Forelimb muscle (tissue), 1 donor: ENCODE results near the gene MTPN. TPM values are rescaled to one million over a fixed set of nuclear protein-coding genes. Genes with fewer than 3 reads are reported as not detected.

Experiments used
- DNase-seq: peaks from one replicate; pipeline ENCODE4 v3.0.0-alpha.2; 2013; ENCODE audit warnings: low read depth
- polyA plus RNA-seq: library from polyadenylated mRNA; unstranded; fragments of 120-200 nt; gene quantifications from one replicate; pipeline ENCODE4 v1.2.1, GENCODE V29; 2013; ENCODE audit not compliant: insufficient read length

MTPN gene
- polyA plus RNA-seq, 1 donor, result 91.8 TPM

DNA sequence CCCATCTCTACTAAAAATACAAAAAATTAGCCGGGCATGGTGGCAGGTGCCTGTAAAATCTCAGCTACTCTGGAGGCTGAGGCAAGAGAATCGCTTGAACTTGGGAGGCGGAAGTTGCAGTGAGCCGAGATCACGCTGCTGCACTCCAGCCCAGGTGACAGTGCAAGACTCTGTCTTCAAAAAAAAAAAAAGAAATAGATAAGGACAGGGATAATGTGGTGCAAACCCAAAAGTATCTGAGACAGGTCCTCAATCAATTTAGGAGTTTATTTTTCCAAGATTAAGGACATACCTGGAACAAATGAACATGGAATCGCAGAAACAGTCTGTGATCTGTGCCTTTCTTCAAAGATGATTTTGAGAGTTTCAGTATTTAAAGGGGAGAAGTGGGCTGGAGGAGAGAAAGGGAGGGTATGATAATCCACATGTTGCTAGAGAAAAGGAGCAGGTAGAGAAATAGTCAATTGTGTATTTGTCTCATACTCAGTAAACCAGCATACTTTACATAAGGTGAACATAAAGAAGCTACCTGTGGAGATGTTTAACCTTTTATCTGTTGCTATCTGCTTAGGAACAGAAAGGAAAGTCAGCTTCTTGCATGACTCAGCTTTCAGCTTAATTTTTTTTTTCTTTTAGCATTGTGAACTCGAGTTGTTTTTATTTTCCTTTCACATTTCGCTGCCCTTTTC is 4.9 kb upstream of the MTPN start:
- DNase-seq, result no peak

- no peak for DNase-seq
Observed at GRCh38 chr7:135980665-135981180, 3.6 kb upstream of the MTPN start.

GRCh38 chr7:135980012-135980551 is 2.9 kb upstream of the MTPN start:
- DNase-seq, result no peak

DNA sequence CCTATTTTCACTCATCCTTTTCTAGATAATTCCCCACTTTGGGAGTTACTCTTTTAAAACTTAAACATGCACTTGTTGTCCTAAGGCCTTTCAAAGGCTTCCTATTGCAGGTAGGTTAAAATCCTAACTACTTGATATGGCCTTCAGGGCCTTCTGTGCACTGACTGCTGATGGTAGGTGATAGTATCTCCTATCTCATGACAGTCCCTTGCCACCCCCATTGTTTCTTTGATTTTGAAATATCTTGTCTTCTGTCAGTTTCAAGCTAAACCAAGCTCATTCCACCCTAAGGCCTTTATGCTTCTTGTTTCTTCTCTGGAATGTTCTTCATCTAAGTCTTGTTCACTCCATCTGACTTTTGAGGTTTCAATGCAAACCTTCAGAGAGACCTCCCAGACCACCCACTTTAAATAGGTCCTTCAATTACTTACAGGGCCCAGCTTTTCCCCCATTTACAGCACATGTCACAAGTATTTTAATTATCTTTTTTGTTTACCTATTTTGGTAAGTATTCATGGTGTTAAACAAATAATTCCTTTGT is 2.4 kb upstream of the MTPN start:
- DNase-seq, result no peak

DNA sequence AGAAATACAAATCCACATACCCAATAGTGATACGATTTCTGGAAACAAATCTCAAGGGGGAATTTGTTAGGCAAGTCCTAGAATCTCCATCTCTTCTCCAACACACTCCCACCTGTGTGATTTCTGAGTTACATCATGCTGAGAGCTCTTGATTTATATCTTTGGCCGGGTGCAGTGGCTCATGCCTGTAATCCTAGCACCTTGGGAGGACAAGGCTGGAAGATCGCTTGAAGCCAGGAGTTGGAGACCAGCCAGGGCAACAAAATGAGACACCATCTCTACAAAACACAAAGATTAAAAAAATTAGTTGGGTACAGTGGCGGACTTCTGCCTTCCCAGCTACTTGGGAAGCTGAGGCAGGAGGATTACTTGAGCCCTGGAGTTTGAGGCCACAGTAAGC is 1.5 kb upstream of the MTPN start:
- no peak for DNase-seq

DNA sequence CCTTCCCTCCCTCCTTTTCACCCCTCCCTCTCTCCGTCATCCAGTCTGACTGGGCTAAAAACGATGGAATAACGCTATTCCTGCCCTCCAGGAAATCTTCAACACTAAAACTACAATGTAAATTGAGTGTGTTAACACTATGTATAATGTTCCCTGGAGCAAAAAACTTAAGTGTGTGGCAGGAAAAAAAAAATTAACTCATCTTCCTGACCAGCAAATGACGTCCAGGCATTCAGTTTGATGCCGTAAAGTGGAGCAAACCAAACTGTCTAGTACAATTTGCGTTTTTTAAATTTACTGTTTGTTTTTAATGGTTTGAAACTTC is 545 bp upstream of the MTPN start:
- no peak for DNase-seq

- DNase-seq, result no peak
Observed at GRCh38 chr7:135976312-135977006, 700 bp downstream of the MTPN start.

DNA sequence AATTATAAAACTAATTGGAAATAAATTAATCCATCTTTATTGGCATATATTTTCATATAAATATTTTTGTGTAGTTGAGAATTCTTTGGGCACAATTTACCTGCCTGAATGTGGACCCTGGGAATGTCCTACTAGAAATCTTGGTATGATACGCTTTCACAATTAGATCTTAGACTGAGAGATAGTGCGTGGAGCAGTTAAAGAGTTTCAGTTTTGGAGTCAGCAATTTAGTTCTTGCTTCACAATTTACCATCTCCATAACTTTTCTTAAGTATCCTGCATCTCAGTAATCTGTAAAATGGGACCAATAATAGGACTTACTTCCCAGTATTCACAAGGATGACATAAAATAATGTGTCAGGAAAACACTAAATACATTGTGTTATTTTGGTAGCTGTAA is 2.0 kb downstream of the MTPN start:
- no peak for DNase-seq

GRCh38 chr7:135974667-135975066 is 2.5 kb downstream of the MTPN start:
- DNase-seq, result no peak

DNA sequence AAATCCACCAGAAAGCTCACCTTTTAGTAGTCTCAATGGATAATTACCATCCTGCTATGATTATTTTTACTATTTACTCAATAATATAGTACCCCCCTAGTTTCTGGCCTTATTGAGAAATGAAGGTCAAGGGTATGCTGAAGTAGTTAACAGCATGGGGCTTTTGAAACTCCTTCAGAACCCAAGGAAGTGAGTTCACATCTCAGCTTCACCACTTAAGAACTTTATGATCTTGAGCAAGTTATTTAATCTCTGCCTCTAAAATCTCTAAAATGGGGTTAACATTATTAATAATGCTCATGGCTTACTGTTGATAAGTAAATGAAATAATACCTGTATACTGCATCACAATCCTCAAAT is 5.8 kb downstream of the MTPN start:
- DNase-seq, result no peak

- DNase-seq, result no peak
Observed at GRCh38 chr7:135970682-135971365, 6.3 kb downstream of the MTPN start.

GRCh38 chr7:135970045-135970444 is 7.1 kb downstream of the MTPN start:
- DNase-seq, result no peak

DNA sequence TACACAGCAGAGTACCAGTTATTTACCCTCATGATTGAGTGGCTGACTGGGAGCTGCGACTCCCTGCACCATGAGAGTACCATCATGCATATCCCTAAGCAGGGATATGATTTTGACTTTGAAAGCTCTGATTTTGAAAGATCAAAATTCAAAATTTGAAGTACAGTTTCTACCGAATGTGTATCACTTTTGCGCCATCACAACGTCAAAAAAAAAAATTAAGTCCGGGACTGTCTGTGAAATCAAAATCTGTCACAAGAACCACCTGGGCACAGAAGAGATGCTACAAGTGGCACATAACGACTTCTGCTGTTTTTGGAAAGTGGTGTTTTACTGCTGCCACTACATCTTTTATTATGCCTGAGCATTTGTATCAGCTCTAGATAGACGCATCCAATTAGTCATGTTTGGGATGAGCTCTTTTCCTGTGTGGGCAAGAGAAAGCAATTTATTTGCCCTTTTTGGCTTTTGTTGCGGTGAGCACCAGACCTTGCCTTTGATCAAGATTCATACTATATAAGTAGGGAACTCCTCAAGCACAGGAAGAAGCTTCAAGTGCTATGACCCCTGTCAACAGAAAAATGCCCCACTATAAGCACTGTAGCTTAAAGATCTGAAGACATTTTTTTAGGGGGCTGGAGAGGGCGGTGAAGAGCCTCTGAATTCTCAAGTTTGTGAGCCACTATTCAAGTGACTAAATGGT is 10.7 kb downstream of the MTPN start:
- no peak for DNase-seq

DNA sequence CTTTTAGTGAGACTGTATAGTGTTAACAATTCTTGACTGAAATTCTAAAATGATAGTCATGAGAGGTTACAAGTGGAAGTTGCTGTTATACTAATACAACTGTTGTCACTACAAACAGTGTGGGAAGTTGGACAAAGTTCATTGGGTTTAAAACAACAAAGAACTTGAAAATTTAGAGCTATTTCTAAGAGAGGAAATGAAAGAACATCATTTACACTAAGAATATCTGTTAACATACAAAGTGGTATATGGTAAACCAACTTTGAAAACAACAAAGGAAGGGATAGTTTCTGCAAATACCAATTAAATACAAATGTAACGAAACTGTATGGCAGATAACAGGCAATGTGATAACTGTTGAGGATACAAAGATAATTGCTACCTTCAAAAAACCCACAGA is 11.6 kb downstream of the MTPN start:
- no peak for DNase-seq

DNA sequence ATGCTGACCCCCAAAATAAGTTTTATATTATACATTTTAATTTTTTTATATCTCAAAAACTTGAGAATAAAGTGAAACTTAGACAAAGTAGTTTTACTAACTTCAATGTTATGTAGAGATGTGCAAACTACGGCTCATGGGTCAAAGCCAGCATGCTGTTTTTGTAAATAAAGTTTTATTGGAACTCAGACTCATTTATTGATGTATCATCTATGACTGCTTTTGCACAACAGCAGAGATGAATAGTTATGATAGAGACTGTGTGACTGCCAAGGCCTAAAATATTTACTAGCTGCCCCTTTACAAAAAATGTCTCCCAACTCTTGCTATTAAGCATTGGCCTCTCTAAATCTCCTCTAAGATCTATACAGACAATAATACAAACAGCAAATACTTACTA is 12.4 kb downstream of the MTPN start:
- DNase-seq, result no peak

- DNase-seq, result no peak
Observed at GRCh38 chr7:135964274-135964673, 12.9 kb downstream of the MTPN start.

DNA sequence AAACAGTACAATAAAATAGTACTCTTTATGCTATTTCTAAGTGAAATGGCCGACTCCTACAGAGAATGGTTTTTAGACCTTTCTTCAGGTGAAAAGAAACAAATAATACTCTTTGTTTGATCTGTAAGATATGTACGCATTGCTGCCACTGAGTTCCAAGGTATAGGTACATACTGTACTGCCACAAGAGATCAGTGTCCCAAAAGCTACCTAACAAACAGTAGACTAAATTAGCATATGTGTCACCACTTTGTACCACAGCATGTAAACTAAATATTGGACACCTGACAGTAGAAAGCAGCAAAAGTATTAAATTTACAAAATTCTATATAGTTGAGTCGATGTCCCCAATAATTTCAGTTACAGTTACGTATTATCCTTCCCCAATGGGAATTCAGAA is 14.4 kb downstream of the MTPN start:
- no peak for DNase-seq

- DNase-seq, result no peak
Observed at GRCh38 chr7:135960709-135961451, 16.3 kb downstream of the MTPN start.

GRCh38 chr7:135959646-135960363 is 17.4 kb downstream of the MTPN start:
- DNase-seq, result no peak

GRCh38 chr7:135958173-135958572 is 19.0 kb downstream of the MTPN start:
- no peak for DNase-seq
